Measurements from ENCODE around the gene NPAS2. TPM values are rescaled to one million over a fixed set of nuclear protein-coding genes. Genes with fewer than 3 reads are reported as not detected.

The NPAS2 gene
- total RNA-seq, 1 donor from 2014 or later = 5.5 TPM

DNA sequence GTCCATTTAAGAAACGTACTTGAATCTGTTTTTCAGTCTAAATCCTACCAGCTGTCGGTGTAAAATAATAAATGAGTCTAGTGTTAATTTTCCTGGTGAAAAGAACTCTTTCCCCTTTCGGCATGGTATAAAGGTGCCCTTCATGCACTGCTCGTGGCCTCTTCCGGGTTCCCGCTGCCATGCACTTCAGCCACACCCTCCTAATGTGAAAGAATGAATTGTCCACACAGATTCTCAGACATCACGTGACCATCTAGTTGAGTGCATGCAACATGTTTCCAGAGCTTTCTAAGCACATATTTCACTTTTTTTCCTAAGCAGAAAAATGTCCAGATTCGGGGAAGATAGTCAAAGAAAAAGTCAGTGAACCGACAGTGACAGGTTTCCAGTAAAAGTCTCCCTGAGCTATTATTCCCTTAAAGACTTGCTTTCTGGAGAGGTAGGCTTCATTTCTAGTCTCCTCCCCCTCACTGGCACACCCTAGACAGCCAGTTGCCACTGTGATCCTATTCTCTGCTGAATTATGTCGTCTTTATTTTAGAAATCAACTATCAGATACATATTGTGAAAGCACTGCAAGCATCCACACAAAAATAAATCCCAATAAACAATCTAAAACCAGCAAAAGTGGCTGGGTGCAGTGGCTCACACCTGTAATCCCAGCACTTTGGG is 116.3 kb downstream of the NPAS2 start:
- no peak overlapping the region for H3K4me3 Mint-ChIP-seq (ENCODE audit: unreplicated experiment)
- peak overlapping the region; percentile 77 for H3K27ac Mint-ChIP-seq (ENCODE audit: unreplicated experiment)

GRCh38 chr2:100936972-100937542 is 117.1 kb downstream of the NPAS2 start:
- H3K9ac ChIP-seq (ENCODE audit: low read length) = no peak overlapping the region
- Mint-ChIP-seq H3K4me3 (ENCODE audit: unreplicated experiment) (no peak overlapping the region), H3K9me3 (ENCODE audit: unreplicated experiment) (no peaks in the 10 kb centered on the region), H3K27me3 (ENCODE audit: low read depth, unreplicated experiment) (no peaks in the 10 kb centered on the region), H3K36me3 (ENCODE audit: low read depth, unreplicated experiment) (peaks cover 4% of the 10 kb centered on the region), H3K4me1 (ENCODE audit: low read depth, unreplicated experiment) (peaks cover 35% of the 10 kb centered on the region), H3K27ac (ENCODE audit: unreplicated experiment) (no peak overlapping the region)
- H3K27ac ChIP-seq (ENCODE audit: low read depth, low read length) = no peak overlapping the region
- H3K9me3 ChIP-seq (ENCODE audit: insufficient read depth, low read depth, low read length) = no peaks in the 10 kb centered on the region
- TF ChIP-seq EZH2 (IDR thresholded peaks at IDR 0.05; ENCODE audit: insufficient read depth, low read length) = no peak
- TF ChIP-seq CTCF (IDR thresholded peaks at IDR 0.05; ENCODE audit: insufficient read depth, low read depth, low read length) = no peak
- FAIRE-seq (no peak), DNase-seq (ENCODE audit: low read depth) (no peak)
- H3K36me3 ChIP-seq (ENCODE audit: insufficient read depth, low read length) = no peaks in the 10 kb centered on the region
- peaks cover 18% of the 10 kb centered on the region for H3K4me1 ChIP-seq (ENCODE audit: insufficient read depth, low read length)
- no peak overlapping the region for H2AFZ ChIP-seq (ENCODE audit: low read depth, low read length)
- H4K20me1 ChIP-seq (ENCODE audit: insufficient read depth, low read length) = no peaks in the 10 kb centered on the region
- H3K4me3 ChIP-seq (ENCODE audit: insufficient read depth, low read depth, low read length) = no peak overlapping the region
- no peaks in the 10 kb centered on the region for H3K79me2 ChIP-seq (ENCODE audit: insufficient read depth, low read length)
- H3K4me2 ChIP-seq (ENCODE audit: low read length) = no peak overlapping the region
- H3K27me3 ChIP-seq (ENCODE audit: insufficient read depth, low read length) = no peaks in the 10 kb centered on the region

More for the DNA sequence above, 116.3 kb downstream of the NPAS2 start:
- FAIRE-seq (no peak), DNase-seq (ENCODE audit: low read depth) (no peak)
- TF ChIP-seq CTCF (IDR thresholded peaks at IDR 0.05; ENCODE audit: insufficient read depth, low read depth, low read length) = no peak
- TF ChIP-seq EZH2 (IDR thresholded peaks at IDR 0.05; ENCODE audit: insufficient read depth, low read length) = no peak
- Mint-ChIP-seq H3K4me1 (ENCODE audit: low read depth, unreplicated experiment) (peaks cover 29% of the 10 kb centered on the region), H3K27me3 (ENCODE audit: low read depth, unreplicated experiment) (no peaks in the 10 kb centered on the region), H3K36me3 (ENCODE audit: low read depth, unreplicated experiment) (peaks cover under 1% of the 10 kb centered on the region), H3K9me3 (ENCODE audit: unreplicated experiment) (no peaks in the 10 kb centered on the region)
- Histone ChIP-seq H3K4me3 (ENCODE audit: insufficient read depth, low read depth, low read length) (no peak overlapping the region), H3K4me1 (ENCODE audit: insufficient read depth, low read length) (peaks cover 18% of the 10 kb centered on the region), H3K4me2 (ENCODE audit: low read length) (peak overlapping the region; percentile 60), H3K27me3 (ENCODE audit: insufficient read depth, low read length) (no peaks in the 10 kb centered on the region), H3K27ac (ENCODE audit: low read depth, low read length) (no peak overlapping the region), H3K36me3 (ENCODE audit: insufficient read depth, low read length) (no peaks in the 10 kb centered on the region), H3K9ac (ENCODE audit: low read length) (no peak overlapping the region), H3K9me3 (ENCODE audit: insufficient read depth, low read depth, low read length) (no peaks in the 10 kb centered on the region), H3K79me2 (ENCODE audit: insufficient read depth, low read length) (no peaks in the 10 kb centered on the region), H2AFZ (ENCODE audit: low read depth, low read length) (no peak overlapping the region), H4K20me1 (ENCODE audit: insufficient read depth, low read length) (no peaks in the 10 kb centered on the region)

Measured in astrocyte (in vitro differentiated cells and primary cell).